NCI-H2196 (cell line): ENCODE measurements around the gene IRF2.

Source experiments
- DNase-seq: peaks from one replicate; lab custom pipeline; 2025; ENCODE audit not compliant: unreplicated experiment; lab: John Stamatoyannopoulos, UW

The IRF2 gene

DNA sequence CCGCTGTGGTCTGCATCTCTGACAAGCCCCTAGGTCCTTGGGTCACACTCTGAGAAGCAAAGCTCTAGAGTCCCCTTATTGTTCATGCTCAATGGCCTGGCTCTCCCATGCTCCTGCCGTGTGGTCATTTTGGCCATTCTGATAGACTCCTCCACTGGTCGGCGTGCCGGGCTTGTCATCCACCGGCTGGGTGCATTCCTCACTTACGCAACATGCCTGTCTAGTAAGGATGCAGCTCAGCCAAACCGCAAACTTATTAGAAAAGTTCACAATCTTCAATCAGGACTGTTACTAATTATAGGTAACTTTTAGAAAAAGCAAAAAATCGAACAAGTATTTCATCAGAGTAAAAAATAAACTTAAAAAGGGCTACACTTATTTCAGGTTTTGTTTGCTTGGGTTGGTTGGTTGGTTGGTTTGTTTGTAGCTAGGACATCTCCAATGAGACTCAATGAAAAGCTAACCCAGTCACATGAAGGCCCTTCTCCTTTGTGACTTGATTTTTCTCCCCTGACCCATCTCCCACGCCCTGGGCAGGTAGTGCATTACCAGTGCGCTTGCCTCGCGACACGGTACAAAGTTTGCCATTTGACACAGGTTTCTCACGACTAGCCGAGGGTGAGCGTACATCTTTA is 41.0 kb downstream of the IRF2 start:
- DNase-seq: no peak

DNA sequence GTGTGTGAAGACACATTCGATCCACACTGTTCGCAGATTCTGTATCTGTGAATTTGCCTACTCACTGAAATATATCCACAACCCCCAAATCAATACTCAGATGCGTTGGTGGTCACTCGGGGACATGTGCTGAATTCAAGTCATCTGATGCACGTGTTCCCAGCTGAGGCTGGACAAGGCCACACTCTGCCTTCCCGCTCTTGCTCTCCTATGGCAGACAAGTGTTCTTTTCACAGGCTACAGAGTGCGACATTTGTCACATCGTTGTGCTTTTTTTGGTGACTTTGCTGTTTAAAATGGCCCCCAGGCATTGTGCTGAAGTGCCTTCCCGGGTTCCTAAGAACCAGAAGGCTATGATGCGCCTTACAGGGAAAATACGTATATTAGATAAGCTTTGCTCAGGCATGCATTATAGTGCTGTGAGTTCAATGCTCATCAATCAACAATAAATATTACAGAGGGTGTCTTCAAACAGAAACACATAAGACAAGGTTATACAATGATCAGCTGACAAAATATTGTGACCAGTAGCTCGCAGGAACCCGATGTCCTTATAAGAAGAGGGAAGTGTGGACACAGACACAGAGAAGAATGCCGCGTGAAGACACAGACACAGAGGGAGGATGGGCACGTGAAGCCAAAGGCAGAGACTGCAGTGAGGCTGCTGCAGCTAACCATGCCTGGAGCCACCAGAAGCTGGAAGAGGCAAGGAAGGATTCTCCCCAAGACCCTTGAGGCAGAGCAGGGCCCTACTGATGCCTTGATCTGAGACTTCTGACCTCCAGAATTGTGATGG is 42.0 kb downstream of the IRF2 start:
- no peak for DNase-seq

DNA sequence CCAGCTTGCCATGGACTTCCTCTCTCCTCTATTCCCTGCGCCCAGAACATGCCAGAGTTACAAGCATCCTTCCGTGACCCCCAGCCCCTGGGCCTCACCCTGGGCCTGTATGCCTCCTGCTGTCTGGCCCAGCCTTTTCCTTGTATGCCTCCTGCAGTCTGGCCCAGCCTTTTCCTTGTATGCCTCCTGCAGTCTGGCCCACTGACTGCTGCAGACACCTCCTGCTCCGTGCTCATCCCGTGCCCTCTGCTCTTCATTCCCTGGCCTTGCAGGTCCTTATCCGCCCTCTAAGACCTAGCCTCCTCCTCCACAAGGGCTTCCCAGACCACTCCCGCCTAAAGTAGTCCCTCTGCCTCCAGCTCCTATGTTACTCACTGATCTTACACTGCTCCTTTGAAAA is 44.2 kb downstream of the IRF2 start:
- no peak for DNase-seq

DNA sequence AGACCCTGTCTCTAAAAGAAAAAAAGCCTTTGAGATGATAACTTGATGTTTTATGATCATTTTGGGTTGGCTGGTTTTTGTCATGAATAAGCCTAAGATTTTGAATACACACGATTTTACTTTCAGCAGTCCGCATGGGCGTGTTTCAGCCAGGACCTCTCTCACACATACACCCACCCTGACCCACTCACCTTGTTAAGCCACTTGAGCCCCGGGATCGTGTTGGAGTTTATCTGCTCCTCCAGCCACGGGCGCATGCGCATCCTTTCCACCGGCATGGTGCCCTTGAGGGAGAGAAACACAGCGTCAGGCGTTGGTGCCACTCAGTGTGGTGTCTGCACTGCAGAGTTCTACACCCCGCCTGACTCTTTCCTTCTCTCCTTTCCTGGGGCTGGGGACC is 45.6 kb downstream of the IRF2 start:
- no peak for DNase-seq

DNA sequence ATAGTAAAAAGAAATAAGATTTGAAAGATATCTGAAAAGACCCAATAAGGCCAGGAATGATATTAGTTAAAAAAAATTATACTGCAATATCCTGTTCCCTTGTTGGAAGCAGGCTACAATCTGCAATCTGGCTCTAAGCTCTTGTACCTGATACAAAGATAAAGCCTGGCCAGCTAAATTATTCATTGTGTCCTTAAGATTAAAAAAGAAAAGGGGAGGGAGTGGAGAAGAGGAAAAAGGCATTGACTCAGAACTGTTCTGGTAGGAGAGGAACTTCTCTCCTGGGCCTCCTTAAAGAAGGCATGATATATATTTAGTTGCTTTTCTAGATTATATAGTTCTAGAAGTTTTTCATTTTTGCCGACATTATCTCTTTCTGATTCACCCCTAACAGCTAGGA is 46.7 kb downstream of the IRF2 start:
- DNase-seq: no peak

DNA sequence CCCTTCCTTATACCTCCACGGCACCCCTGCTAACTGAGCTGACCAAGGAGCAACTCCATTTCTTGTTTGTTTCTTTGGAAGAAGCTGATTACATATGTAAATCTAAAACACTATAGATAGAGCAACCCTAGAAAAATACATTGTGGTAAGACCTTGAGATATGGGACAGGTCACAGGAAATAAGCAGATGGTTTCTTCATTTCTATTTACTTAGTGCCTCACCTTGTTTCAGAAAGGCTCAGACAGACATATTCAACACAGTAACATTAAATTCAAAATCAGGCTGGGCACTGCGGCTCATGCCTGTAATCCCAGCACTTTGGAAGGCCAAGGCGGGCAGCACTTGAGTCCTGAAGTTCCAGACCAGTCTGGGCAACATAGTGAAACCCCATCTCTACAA is 47.3 kb downstream of the IRF2 start:
- DNase-seq: no peak

DNA sequence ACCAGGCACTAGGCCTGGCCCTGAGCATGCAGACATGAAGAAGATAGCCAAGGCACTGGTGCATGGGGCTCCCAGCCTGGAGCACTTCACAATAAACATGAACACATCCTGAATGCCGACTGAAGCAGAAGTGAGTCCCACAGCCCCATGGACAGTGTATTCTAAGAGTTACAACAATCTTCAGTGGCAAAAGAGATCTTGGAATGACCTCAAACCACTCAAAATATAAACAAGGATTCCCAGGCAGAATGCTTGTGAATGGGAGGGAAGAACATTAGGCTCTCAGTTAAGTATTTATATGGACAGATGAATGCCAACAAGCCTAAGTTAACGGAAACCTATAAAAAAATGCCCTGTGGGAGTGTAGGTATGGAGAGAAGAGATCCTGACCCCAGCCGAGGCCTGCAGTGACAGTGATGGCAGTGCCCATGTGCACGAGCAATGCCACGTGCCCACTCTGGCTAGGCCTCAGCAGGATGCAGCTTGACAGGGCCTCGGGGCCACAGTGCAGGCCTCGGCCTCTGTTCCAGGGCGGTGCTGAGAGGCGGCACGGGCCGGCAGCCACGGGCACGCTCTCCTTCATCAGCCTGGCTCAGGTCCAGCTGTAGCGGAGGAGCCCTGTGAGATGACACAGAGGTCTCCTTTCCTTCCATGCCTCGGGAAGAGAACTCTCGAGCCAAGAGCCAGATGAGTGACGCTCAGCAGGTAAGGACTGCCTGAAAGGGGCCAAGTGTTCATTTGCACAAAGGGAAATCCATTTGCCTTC is 49.2 kb downstream of the IRF2 start:
- no peak for DNase-seq

DNA sequence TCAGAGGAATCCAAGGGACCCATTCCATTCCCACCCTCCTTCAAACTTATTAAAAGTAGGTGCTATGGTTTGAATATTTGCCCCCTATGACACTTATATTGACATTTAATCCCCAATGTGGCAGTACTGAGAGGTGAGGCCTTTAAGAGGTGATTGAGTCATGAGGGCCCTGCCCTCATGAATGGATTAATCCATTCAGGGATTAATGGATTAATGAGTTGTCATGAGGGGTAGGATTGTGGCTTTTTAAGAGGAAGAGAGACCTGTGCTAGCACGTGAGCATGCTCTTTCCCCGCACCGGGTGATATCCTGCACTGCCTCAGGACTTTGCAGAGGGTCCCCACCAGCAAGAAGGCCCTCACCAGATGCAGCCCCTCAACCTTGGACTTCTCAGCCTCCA is 50.1 kb downstream of the IRF2 start:
- no peak for DNase-seq

DNA sequence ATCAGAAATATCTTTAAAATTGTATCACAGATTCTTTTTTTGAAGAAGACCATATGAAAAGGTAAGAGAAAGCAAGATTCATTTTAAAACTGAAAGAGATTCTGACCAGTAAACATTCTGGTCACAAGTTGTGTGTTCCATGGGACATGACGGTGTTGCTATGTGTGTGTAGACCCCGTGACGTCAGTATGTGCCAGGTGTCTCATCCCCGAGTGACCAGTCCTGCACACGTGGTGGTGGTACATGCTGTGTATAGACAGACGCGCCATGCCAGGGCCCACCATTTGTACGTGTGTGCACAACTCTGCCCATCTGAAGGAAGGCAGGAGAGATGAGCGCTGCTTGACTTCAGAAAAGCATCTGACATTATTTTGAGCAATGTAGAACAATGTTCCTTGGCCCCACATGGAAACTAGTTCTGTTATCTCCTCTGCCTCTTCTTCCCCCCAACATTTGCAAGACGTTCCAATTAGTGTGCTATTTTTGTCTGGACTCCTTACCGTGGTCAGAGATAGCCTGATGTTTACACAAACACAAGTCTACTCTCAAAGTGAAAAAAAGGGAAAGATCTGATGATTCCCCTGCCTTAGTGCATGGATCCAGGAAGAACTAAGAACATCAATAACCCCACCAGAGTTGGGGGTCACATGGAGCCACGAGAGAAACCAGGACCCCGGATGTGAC is 51.2 kb downstream of the IRF2 start:
- no peak for DNase-seq

DNA sequence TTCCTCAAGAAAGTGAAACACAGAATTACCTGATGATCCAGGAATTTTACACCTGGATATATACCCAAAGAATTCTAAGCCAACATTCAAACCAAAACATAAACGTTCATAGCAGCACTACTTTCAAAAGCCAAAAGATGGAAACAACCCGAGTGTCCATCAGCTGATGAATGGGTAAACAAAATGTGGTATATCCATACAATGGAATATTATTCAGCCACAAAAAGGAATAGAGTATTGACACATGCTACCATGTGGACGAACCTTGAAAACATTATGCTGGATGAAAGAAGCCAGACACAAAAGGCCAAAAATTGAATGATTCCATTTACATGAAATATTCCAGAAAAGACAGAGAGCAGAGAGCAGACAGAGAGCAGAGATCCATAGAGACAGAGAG is 52.0 kb downstream of the IRF2 start:
- DNase-seq: no peak

DNA sequence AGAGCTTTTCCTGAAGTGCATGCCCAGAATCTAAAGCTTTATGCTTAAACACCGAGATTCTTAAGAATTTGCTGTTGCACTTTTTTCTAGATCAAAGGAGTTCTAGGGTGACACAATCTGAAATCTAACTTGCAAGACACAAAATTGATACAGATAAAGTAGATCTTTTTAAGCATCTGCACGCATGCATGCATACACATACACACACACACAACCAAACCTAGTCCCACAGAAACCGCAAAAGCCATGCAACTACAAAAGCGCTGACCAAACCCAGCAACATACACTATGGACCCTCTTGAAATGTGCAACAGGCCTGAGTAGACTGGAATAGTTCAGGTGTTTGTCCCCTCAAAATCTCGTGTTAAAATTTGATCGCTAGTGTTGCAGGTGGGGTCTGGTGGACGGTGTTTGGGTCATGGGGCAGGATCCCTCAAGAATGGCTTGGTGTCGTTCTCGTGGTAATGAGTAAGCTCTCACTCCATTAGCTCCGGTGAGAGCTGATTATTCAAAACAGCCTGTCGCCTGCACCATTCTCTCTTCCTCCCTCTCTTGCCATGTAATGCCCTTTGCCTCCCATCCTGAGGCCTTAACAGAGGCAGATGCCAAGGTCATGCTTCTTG is 52.7 kb downstream of the IRF2 start:
- DNase-seq: no peak

DNA sequence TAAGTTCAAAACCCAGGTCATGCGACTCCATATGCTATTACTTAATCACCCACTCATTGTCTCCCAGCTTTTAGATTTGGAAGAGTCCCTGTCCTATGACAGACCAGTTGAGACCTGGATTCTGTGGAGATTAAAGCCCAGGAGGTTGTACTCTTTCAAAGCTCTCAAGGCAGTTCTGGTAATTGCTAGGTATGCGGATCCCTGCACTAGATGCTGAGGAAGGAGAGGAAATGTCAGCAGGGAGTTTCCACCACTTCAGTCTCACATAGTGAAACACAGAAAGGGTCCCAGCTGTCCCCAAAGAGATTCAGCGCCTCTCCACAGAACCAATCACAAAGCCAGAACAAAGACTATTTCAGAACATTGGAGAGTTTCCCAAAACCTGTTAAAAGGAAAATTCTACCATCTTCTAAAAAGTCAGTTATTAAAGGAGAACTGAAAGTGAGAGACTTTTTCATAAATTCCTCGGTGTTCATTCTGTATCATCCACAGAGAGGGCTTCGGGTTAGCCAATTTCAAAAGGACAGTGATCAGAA is 53.4 kb downstream of the IRF2 start:
- DNase-seq: no peak

DNA sequence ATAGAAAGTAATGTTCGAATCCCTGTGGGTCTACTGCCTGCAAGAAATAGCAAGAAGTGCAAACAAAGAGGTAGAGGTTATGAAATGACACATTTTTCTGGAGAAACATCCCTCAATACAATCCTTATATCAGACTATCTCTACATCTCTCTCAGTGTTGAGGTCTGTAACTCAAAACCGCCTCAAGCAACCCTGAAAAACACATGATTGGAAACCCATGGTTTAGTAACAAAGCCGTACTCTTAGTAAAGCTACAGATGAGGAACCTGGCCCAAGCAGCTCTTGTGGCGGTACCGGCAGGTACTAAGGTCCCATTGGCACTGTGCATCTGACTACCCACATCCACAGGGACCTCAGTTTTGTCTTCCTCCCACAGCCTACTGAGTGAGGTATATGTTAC is 53.9 kb downstream of the IRF2 start:
- no peak for DNase-seq

DNA sequence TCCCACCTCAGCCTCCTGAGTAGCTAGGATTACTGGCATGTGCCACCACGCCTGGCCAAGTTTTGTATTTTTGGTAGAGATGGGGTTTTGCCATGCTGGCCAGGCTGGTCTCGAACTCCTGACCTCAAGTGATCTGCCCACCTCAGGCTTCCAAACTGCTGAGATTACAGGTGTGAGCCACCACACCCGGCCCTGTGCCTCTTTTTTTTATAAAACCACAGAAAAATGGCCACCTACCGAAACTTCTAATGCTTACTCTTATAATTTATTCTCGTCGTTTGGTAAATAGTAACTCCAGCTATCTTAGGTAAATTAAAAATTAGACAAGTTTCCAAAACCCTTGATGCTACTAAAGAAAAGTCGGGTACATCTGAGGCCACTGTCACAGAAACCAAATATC is 54.4 kb downstream of the IRF2 start:
- no peak for DNase-seq

DNA sequence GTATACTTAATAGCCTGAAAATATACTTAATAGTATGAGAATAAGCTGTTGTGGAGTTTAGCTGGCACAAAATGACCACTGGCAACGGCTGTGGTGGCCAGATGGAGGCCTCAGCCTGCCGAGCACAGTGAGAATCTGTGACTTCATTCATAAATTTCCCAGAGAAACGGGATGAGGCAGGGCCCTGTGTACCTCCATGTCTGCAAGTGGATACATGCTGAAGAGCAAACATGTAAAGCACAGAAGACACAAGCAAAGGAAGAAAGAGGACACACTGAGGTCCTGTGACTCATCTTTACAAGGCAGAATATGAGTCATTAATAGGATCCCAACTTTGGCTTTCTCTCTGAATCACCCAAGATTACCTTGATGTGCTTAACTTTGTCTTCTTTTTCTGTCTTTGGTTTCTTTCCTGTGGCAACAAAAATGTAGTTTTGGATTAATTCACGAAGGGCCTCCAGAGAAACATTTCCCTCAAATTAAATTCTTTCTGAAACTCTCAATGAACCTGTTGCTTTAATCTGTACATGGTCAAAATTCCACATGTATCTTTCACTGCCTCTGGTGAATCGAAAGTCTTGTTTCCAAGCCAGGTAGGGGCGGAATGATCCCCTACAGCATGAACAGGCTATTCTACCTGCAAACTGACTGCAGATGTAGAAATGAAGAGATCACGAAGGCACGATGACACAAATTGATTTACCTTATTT is 56.4 kb downstream of the IRF2 start:
- DNase-seq: no peak

DNA sequence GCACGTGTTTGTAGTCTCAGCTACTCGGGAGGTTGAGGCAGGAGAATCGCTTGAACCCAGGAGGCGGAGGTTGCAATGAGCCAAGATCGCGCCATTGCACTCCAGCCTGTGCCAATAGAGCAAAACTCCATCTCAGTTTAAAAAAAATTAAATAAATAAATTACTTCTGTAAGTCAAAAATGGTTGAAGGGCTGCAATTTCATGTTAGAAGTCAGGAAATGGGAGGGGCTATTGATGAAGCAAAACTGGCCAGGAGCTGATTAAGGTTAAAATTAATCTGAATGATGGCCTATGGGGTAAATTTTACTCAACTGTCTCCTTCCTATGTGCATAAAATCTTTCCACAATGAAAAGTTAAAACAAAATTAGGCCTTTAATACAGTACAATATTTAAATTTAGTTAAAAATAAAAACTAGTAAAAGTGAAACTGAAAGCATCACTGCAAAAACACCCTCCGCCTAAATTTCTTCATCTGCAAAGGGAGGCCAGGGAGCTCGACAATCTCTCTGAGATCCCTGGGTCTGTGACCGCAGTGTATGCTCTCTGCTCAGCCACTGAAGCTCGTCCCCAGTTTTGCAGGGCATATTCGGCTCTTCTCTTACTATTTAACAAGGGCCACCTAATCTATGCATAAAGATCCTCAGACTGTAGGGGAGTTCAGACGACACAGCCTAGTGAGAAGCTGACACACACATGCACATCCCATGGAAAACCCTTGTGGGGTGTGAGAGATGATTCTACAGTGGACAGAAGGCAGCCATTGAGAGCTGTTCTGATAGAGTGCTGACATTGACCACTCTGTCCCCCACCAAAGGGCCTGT is 57.2 kb downstream of the IRF2 start:
- no peak for DNase-seq

DNA sequence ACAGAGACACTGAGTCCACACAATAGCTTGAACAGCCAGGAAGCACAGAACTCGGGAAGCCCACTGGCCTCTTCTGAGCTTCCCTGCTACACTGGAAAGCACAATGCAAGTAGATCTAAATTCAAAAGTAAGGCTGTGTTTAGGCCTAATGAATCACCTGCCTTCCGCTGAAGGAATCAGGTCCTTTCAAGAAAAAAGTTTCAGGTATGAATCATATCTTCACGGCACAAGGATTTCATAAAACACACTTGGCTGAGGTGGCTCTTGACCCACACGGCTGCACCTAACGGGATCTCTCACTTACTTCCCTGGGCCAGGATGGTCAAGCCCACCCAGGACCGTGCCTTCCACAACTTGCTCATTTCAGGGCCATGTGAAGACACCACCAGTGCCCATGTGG is 59.3 kb downstream of the IRF2 start:
- DNase-seq: no peak

DNA sequence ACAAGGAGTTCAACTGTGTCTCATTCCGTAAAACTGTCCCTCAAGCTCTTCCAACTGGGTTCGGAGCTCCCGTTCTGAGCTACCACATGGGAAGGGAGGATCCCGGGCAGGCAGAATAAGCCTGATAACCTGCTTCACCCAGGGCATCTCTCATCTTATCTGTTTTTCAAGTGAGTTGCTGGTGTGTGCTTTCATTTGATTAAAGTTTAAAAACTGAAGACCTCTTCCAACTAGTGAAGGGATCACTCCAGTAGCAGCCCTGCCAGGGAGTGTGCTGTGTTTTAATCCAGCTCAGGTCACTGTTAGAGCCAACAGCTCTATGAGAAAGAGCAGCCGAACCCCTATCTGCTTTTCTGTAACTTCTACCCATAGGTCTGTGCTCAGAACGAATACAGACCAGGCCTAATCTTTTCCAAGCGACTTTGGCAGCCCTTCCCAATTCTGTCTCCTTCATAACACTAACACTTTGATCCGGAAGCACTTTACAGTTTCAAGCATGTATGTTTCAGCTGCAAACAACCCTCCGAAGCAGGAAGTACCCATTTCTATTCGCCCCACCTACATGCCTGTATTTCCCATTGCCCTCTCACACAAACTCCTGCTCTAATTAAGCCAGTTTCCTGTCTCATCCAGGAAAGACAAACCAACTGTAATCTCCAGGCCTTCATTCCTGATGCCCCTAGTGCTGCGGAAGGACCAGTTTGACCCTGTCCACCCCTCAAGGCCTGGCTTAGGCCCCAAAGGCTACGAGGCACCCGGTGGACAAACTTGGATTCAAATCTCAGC is 60.9 kb downstream of the IRF2 start:
- DNase-seq: no peak

DNA sequence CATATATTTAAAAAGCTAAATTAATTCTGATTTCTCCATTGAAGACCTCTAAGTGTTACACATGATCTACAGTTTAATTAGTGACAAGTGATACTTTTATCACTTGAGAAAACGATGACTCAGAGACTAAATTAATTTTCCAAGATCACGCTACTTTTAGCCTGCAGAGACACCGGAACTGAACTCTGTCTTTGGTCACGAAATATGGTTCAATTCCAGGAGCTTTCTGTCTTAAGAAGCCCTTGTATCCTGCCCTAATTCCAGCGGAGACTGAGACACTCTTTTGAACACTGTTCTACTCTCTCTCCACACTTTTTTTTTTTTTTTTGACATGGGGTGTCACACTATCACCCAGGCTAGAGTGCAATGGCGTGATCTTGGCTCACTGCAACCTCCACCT is 63.6 kb downstream of the IRF2 start:
- DNase-seq: no peak
